Gastrocnemius medialis (tissue), 4 donors: ENCODE measurements around the gene MLANA.

Source experiments
- CTCF ChIP-seq, 5 experiments: fragments of 450-650 bp in 3 of 5; fragments of 200-600 bp in 2 of 5; sonication (generic) in 2 of 5; IDR thresholded peaks in 4 of 5; conservative IDR thresholded peaks in 1 of 5; 1 replicate in 4 of 5; 2 replicates in 1 of 5; pipeline ENCODE4 v1.5.1; 2016 to 2019; ENCODE audit warnings: antibody characterized with exemption in 5 of 5, mild to moderate bottlenecking in 3 of 5, moderate library complexity in 3 of 5
- POLR2A ChIP-seq, 2 donors: fragments of 450-650 bp; IDR thresholded peaks; one replicate each; pipeline ENCODE4 v1.6.1; 2017; ENCODE audit warnings: antibody characterized with exemption in 2 of 2, mild to moderate bottlenecking in 2 of 2, moderate library complexity in 2 of 2

GRCh38 chr9:5850724-5851122, 40.0 kb upstream of the MLANA start:
- TF ChIP-seq CTCF (IDR thresholded peaks at IDR 0.05 in 4 of 5, conservative IDR thresholded peaks at IDR 0.05 in 1 of 5), result no peak
- TF ChIP-seq POLR2A (IDR thresholded peaks at IDR 0.05), result no peak
